Nephron progenitor cell (in vitro differentiated cells): Measurements from ENCODE around the gene CADM3.
A peak's percentile ranks its signal among the peaks of the same experiment; 100 is the strongest.

ENCODE experiments used
- DNase-seq: peaks from one replicate; pipeline ENCODE4 v3.0.0; 2021
- H3K27ac Mint-ChIP-seq: 2 replicates; pipeline ENCODE4 v1.8.0; 2021; ENCODE audit warnings: mild to moderate bottlenecking, moderate library complexity, mixed read lengths
- H3K27me3 Mint-ChIP-seq: 2 replicates; pipeline ENCODE4 v1.8.0; 2021; ENCODE audit warnings: mild to moderate bottlenecking, low read depth, mixed read lengths; ENCODE audit not compliant: poor library complexity
- H3K36me3 Mint-ChIP-seq: 2 replicates; pipeline ENCODE4 v1.8.0; 2021; ENCODE audit warnings: low read depth, mixed read lengths
- H3K4me1 Mint-ChIP-seq: 2 replicates; pipeline ENCODE4 v1.8.0; 2021; ENCODE audit warnings: mixed read lengths
- H3K4me3 Mint-ChIP-seq: 2 replicates; pipeline ENCODE4 v1.8.0; 2021; ENCODE audit warnings: mild to moderate bottlenecking, moderate library complexity, mixed read lengths
- H3K9me3 Mint-ChIP-seq: 2 replicates; pipeline ENCODE4 v1.8.0; 2021; ENCODE audit warnings: mild to moderate bottlenecking, moderate library complexity, mixed read lengths
- TF ChIP-seq, protein P1 (sequence below): fragments of 200-600 bp; sonication (generic); IDR thresholded peaks from 2 replicates; pipeline ENCODE4 v1.5.0; 2021; ENCODE audit warnings: antibody characterized with exemption

CADM3 gene

DNA sequence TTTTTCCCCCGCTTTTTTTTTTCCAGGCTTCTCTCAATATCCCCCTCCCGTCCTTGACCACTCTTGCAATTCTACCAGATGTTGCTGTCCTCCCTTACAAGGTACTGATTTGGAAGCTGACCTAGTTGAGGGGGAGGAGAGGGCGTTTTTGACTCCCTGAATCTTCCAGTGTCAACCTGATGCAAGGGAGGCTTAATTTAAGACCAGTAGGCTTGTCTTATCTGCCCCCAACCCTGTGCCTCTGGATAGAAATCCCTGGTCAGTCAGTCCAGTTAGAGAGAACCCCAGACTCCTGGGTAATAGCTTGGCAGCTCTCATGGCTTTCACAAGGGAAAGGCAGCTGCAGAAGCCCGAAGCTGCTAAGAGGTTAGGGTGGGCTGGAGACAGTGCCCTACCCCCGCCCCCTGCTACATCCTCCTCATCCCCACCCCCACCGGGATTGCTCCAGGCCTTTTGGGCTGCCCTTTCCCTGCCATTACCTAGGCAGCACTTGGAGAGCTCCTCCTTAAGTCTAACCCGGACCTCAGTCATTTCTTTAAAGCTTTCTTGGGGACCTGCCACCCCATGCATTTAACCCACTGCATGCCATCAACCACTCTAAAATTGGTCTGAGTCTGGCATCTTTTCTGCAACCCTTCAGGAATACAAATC lies 36.9 kb downstream of the CADM3 start:
- peak overlapping the region; percentile 44 for H3K4me3 Mint-ChIP-seq
- H3K36me3 Mint-ChIP-seq = no peaks in the 10 kb centered on the region
- peaks cover 77% of the 10 kb centered on the region for H3K27me3 Mint-ChIP-seq
- peaks cover 76% of the 10 kb centered on the region for H3K4me1 Mint-ChIP-seq
- H3K9me3 Mint-ChIP-seq = no peaks in the 10 kb centered on the region
- DNase-seq = peak; percentile 31
- TF ChIP-seq, protein P1, sequence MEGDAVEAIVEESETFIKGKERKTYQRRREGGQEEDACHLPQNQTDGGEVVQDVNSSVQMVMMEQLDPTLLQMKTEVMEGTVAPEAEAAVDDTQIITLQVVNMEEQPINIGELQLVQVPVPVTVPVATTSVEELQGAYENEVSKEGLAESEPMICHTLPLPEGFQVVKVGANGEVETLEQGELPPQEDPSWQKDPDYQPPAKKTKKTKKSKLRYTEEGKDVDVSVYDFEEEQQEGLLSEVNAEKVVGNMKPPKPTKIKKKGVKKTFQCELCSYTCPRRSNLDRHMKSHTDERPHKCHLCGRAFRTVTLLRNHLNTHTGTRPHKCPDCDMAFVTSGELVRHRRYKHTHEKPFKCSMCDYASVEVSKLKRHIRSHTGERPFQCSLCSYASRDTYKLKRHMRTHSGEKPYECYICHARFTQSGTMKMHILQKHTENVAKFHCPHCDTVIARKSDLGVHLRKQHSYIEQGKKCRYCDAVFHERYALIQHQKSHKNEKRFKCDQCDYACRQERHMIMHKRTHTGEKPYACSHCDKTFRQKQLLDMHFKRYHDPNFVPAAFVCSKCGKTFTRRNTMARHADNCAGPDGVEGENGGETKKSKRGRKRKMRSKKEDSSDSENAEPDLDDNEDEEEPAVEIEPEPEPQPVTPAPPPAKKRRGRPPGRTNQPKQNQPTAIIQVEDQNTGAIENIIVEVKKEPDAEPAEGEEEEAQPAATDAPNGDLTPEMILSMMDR = no peak
- H3K27ac Mint-ChIP-seq = no peak overlapping the region

DNA sequence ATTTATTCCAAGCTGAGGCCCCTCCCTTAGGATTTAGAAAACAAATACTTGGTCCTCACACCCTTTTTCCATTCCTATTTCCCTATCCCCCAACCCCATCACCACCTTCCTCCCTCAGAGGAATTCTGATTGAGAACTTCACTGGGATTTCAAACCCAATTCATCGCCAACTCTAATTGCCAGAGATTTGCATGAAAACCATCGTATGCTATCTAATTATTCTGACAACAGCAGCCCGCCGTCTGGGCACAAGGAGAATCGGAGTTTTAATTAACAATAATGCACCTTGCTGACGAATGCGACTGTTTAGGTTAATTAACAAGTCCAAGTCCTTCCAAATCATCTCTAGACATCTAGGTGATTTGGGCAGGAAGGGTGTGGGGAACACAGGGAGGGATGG lies 37.6 kb downstream of the CADM3 start:
- H3K36me3 Mint-ChIP-seq = no peaks in the 10 kb centered on the region
- no peak for DNase-seq
- TF ChIP-seq, protein P1 = no peak
- H3K4me1 Mint-ChIP-seq = peaks cover 73% of the 10 kb centered on the region
- H3K27ac Mint-ChIP-seq = no peak overlapping the region
- no peak overlapping the region for H3K4me3 Mint-ChIP-seq
- peaks cover 76% of the 10 kb centered on the region for H3K27me3 Mint-ChIP-seq
- no peaks in the 10 kb centered on the region for H3K9me3 Mint-ChIP-seq

DNA sequence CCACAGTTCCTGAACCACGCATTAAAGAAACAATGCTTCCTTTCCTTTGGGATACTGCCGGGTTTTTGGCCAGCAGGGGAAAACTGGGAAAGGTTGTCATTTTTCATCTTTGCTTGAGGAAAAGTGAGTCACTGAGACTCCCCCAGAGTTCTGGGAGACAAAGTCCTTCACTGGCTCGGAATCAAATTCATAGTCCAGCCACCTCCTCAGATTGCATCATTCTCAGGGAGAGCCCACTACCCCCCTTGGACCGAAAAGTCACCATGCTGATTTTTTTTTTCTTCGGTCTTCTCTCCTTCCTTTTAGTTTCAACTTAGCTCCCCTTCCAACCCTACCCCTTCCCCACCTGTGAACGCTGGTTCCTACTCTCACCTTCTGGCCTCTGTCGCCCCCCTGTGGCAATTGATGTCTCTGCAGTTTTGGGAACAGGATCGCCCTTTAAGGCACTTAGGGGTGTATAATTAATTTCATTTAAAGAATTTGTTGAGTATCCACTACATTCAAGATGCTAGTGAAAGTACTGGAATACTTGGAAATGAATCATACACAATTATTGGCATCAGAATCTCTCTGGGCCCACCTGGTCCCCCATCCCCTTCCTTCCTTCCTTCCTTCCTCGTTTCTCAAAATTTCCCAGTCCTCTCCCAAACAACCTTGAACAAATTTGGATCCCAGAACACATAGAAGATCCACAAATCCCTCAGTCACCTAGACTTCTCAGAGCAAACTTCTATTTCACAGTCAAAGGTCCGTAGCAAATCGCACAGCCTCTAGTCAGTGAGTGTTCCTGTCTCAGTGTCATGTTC lies 40.1 kb downstream of the CADM3 start:
- peak; percentile 68 for DNase-seq
- Mint-ChIP-seq H3K36me3 (no peaks in the 10 kb centered on the region), H3K4me1 (peaks cover 55% of the 10 kb centered on the region), H3K4me3 (peak overlapping the region; percentile 33), H3K27ac (no peak overlapping the region), H3K9me3 (no peaks in the 10 kb centered on the region), H3K27me3 (peaks cover 79% of the 10 kb centered on the region)
- TF ChIP-seq, protein P1 = peak; percentile 94

DNA sequence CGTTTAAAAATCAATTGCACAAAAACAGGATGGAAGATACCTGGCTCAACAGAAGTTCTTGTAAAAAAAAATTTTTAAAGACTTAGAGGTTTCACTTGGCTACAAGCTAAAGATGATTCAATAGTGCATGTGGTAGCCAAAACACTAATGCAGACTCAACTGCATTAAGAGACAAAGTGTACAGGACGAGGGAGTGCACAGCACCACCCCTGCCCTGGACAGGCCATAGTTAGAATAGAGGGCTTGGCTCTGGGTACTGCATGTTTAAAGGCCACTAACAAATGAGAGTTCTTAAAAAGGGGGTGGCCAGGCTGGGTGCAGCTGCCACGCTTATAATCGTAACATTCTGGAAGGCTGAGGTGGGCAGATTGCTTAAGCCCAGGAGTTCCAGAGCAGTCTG lies 41.2 kb downstream of the CADM3 start:
- Mint-ChIP-seq H3K27me3 (peaks cover 75% of the 10 kb centered on the region), H3K36me3 (no peaks in the 10 kb centered on the region)

DNA sequence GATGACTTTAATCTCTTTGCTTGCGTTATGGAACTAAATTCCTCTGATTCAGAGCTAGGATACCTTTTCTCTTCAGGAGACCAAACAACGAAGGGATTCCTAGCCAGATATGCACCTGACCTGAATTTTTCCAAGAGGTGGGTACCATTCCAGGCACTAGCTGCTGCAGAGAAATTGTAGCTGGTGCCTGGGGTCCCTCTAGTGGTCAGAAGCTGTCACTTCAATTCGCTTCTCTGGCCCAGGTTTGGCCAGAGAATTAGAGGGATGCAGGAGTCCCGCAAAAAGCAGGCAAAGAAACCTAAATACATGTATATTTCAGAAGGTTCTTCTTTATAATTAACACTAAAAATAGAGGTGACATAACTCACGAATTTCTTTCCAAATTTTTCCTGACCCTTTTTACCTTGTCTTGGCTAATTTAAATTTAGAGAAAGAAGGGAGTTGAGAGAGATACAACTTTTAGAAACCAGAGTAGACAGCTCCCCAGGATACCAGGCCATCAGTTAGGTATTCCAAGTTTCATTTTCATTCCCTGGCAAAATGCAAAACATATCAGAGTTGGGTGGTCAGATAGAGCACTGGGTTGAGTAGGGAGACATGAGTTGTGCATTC lies 42.8 kb downstream of the CADM3 start:
- Mint-ChIP-seq H3K9me3 (no peaks in the 10 kb centered on the region), H3K4me3 (no peak overlapping the region), H3K27me3 (peaks cover 66% of the 10 kb centered on the region), H3K4me1 (peaks cover 28% of the 10 kb centered on the region), H3K36me3 (no peaks in the 10 kb centered on the region), H3K27ac (no peak overlapping the region)
- TF ChIP-seq, protein P1 = peak; percentile 92
- peak; percentile 57 for DNase-seq

More for the DNA sequence above, 41.2 kb downstream of the CADM3 start:
- peaks cover 44% of the 10 kb centered on the region for H3K4me1 Mint-ChIP-seq
- H3K4me3 Mint-ChIP-seq = no peak overlapping the region
- no peaks in the 10 kb centered on the region for H3K9me3 Mint-ChIP-seq
- no peak overlapping the region for H3K27ac Mint-ChIP-seq
- DNase-seq = no peak
- TF ChIP-seq, protein P1 = no peak
